ENCODE results near the gene BOC. TPM values are rescaled to one million over a fixed set of nuclear protein-coding genes. Genes with fewer than 3 reads are reported as not detected.

Gene BOC
- total RNA-seq, 4 donors from 2014 or later = 61.3 to 75.3 (median 68.0) TPM

GRCh38 chr3:113194823-113195401 lies 16.4 kb upstream of the BOC start:
- DNase-seq (ENCODE audit: low spot score in 2 of 2) = no peak
- intact Hi-C loops (cut with DNase I; ENCODE audit: low total_unique reads) = no loop called here
- H3K4me3 ChIP-seq (ENCODE audit: low read depth, poor library complexity, severe bottlenecking) = no peak overlapping the region
- 33 to 54% methylated on average over 4 of the region's 4 CpGs for WGBS, 2 donors
- no peak for TF ChIP-seq POLR2A (IDR thresholded peaks at IDR 0.05)
- no peak for TF ChIP-seq CTCF (IDR thresholded peaks at IDR 0.05)

GRCh38 chr3:113200351-113200750 lies 11.0 kb upstream of the BOC start:
- no peak for TF ChIP-seq POLR2A (IDR thresholded peaks at IDR 0.05)
- TF ChIP-seq CTCF (IDR thresholded peaks at IDR 0.05) = no peak
- no peak overlapping the region for H3K4me3 ChIP-seq (ENCODE audit: low read depth, poor library complexity, severe bottlenecking)
- DNase-seq (ENCODE audit: low spot score in 2 of 2) = no peak
- intact Hi-C loops (cut with DNase I; ENCODE audit: low total_unique reads) = no loop called here

GRCh38 chr3:113200946-113201345 lies 10.4 kb upstream of the BOC start:
- WGBS, 2 donors = 84 to 89% methylated on average over 1 of the region's 1 CpG
- intact Hi-C loops (cut with DNase I; ENCODE audit: low total_unique reads) = no loop called here
- H3K4me3 ChIP-seq (ENCODE audit: low read depth, poor library complexity, severe bottlenecking) = no peak overlapping the region
- DNase-seq (ENCODE audit: low spot score in 2 of 2) = no peak
- TF ChIP-seq POLR2A (IDR thresholded peaks at IDR 0.05) = no peak
- no peak for TF ChIP-seq CTCF (IDR thresholded peaks at IDR 0.05)

- 68 to 77% methylated on average over 6 of the region's 6 CpGs for WGBS, 2 donors
- DNase-seq (ENCODE audit: low spot score in 2 of 2) = no peak
- intact Hi-C loops (cut with DNase I; ENCODE audit: low total_unique reads) = no loop called here
- no peak overlapping the region for H3K4me3 ChIP-seq (ENCODE audit: low read depth, poor library complexity, severe bottlenecking)
- TF ChIP-seq POLR2A (IDR thresholded peaks at IDR 0.05) = no peak
- no peak for TF ChIP-seq CTCF (IDR thresholded peaks at IDR 0.05)
Measured at GRCh38 chr3:113204371-113204770, 7.0 kb upstream of the BOC start.

GRCh38 chr3:113205481-113205880 lies 5.9 kb upstream of the BOC start:
- no peak overlapping the region for H3K4me3 ChIP-seq (ENCODE audit: low read depth, poor library complexity, severe bottlenecking)
- 54 to 70% methylated on average over 2 of the region's 2 CpGs for WGBS, 2 donors
- intact Hi-C loops (cut with DNase I; ENCODE audit: low total_unique reads) = no loop called here
- TF ChIP-seq POLR2A (IDR thresholded peaks at IDR 0.05) (no peak), CTCF (IDR thresholded peaks at IDR 0.05) (no peak)
- DNase-seq (ENCODE audit: low spot score in 2 of 2) = no peak
